ENCODE results near the gene TRPM1. TPM values are rescaled to one million over a fixed set of nuclear protein-coding genes. Genes with fewer than 3 reads are reported as not detected.

Gene TRPM1
- total RNA-seq, 2 donors from 2014 or later: not detected

- Histone ChIP-seq H3K4me3 (no peak overlapping the region), H3K9me3 (no peaks in the 10 kb centered on the region), H3K27me3 (replicated peaks; ENCODE audit: insufficient read depth) (no peaks in the 10 kb centered on the region), H3K36me3 (no peaks in the 10 kb centered on the region), H3K4me1 (ENCODE audit: control insufficient read depth in 1 of 2, low read depth in 2 of 2) (no peaks in the 10 kb centered on the region), H3K27ac (no peak overlapping the region)
- TF ChIP-seq, protein P1, sequence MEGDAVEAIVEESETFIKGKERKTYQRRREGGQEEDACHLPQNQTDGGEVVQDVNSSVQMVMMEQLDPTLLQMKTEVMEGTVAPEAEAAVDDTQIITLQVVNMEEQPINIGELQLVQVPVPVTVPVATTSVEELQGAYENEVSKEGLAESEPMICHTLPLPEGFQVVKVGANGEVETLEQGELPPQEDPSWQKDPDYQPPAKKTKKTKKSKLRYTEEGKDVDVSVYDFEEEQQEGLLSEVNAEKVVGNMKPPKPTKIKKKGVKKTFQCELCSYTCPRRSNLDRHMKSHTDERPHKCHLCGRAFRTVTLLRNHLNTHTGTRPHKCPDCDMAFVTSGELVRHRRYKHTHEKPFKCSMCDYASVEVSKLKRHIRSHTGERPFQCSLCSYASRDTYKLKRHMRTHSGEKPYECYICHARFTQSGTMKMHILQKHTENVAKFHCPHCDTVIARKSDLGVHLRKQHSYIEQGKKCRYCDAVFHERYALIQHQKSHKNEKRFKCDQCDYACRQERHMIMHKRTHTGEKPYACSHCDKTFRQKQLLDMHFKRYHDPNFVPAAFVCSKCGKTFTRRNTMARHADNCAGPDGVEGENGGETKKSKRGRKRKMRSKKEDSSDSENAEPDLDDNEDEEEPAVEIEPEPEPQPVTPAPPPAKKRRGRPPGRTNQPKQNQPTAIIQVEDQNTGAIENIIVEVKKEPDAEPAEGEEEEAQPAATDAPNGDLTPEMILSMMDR (IDR thresholded peaks at IDR 0.05): no peak
- ATAC-seq (ENCODE audit: insufficient number of reproducible peaks, low FRiP score, low read depth): no peak
- no peak for DNase-seq (ENCODE audit: low spot score)
These were observed 3.0 kb downstream of the TRPM1 start for GRCh38 chr15:31098491-31098917.

DNA sequence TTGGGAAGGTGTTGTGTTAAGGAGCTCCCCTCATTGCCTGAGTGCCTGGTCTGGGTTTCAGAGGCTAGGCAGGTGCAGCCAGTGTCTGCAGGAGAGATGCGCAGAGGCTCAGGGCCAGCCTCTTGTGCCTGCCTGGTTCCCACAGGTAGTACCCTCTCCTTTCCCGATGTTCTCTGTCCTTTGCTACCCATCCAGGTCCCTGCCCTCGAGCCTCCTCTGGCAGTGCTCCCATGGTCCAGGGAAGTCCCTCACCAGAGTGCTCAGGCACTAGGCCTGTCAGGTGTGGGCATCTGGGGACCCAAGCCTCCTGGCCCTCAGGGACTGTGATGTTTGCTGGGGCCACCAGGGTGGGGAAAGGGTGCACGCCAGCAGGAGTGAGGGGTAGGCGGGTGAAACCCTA, 5.0 kb downstream of the TRPM1 start:
- Histone ChIP-seq H3K27me3 (replicated peaks; ENCODE audit: insufficient read depth) (no peaks in the 10 kb centered on the region), H3K27ac (no peak overlapping the region), H3K9me3 (no peaks in the 10 kb centered on the region), H3K4me1 (ENCODE audit: control insufficient read depth in 1 of 2, low read depth in 2 of 2) (no peaks in the 10 kb centered on the region), H3K36me3 (no peaks in the 10 kb centered on the region), H3K4me3 (no peak overlapping the region)
- DNase-seq (ENCODE audit: low spot score): no peak
- ATAC-seq (ENCODE audit: insufficient number of reproducible peaks, low FRiP score, low read depth): no peak
- TF ChIP-seq, protein P1 (IDR thresholded peaks at IDR 0.05): no peak

DNA sequence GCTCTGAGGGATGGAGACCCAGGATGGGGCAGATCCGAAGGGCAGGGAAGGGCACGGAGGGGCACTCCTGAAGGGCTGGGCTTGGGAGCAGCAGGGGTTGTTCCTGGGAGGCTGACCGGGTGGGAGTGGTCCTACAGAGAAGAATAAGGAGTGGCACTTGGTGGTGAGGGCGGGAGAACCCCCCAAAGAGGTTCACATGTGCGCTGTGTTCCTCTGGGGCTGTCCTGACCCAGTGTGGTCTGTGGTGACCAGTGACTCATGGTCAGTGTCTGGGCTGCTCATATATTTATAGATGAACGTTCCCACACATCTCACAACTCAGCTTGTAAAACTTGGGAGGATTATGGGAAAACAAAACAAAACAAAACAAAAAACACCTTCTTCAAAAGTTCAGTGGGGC, 10.0 kb downstream of the TRPM1 start:
- H3K27me3 ChIP-seq (replicated peaks; ENCODE audit: insufficient read depth): no peaks in the 10 kb centered on the region
- DNase-seq (ENCODE audit: low spot score): no peak
- TF ChIP-seq, protein P1 (IDR thresholded peaks at IDR 0.05): no peak
- no peak overlapping the region for H3K27ac ChIP-seq
- no peaks in the 10 kb centered on the region for H3K36me3 ChIP-seq
- ATAC-seq (ENCODE audit: insufficient number of reproducible peaks, low FRiP score, low read depth): no peak
- no peak overlapping the region for H3K4me3 ChIP-seq
- H3K9me3 ChIP-seq: no peaks in the 10 kb centered on the region
- H3K4me1 ChIP-seq (ENCODE audit: control insufficient read depth in 1 of 2, low read depth in 2 of 2): no peaks in the 10 kb centered on the region

DNA sequence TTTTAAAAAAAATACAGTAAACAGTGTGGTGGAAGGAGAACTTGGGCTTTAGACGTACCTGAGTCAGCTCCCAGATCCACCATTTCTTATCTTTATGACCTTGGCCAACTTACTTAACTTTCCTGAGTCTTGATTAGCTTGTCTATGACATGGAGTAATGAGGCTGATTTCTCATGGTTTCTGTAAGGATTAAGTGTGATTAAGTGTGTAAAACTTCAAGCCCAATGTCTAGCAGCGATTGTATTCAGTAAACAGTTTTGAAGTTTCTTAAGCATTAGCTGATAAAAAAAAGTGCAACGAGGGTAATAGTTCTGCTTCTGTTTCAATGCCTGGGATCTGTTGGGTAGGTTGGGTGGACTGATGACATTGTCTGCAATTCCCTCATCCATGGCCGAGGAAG, 10.8 kb downstream of the TRPM1 start:
- TF ChIP-seq, protein P1 (IDR thresholded peaks at IDR 0.05): no peak
- H3K27me3 ChIP-seq (replicated peaks; ENCODE audit: insufficient read depth): no peaks in the 10 kb centered on the region
- H3K36me3 ChIP-seq: no peaks in the 10 kb centered on the region
- H3K9me3 ChIP-seq: no peaks in the 10 kb centered on the region
- no peak overlapping the region for H3K4me3 ChIP-seq
- ATAC-seq (ENCODE audit: insufficient number of reproducible peaks, low FRiP score, low read depth): no peak
- no peaks in the 10 kb centered on the region for H3K4me1 ChIP-seq (ENCODE audit: control insufficient read depth in 1 of 2, low read depth in 2 of 2)
- no peak overlapping the region for H3K27ac ChIP-seq
- DNase-seq (ENCODE audit: low spot score): no peak

DNA sequence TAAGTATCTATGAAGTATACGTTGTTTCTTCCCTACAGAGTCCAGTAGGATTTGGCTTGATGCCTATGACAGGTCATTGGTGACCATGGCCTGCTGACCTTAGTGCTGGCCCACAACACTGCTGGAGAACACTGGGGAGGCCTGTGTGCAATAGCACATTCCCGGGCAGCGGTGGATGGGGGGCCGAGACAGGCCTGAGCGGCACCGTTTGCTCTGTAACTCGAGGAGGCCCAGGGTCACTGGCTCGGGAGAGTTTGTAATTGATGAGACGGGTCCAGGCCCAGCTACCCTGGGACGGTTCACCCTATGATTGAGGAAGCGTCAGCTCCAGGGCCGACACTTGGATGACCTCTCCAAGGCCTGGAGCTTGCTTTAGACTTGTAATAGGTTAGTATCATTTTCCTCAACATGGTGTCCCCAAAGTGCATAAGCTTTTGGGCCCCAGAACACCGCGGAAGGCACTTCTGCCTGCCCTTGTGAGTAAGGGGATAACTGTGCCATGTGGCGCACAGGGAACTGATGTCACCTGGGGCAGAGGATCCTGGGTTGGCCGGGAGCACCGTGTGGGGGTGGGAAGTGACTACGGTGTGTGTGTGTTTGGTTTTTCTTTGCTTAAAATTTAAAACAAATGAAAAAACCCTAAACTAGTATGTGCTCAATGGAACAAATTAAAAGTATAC, 12.0 kb downstream of the TRPM1 start:
- TF ChIP-seq, protein P1 (IDR thresholded peaks at IDR 0.05): no peak
- Histone ChIP-seq H3K36me3 (no peaks in the 10 kb centered on the region), H3K27me3 (replicated peaks; ENCODE audit: insufficient read depth) (no peaks in the 10 kb centered on the region), H3K4me3 (no peak overlapping the region), H3K9me3 (no peaks in the 10 kb centered on the region), H3K4me1 (ENCODE audit: control insufficient read depth in 1 of 2, low read depth in 2 of 2) (no peaks in the 10 kb centered on the region), H3K27ac (no peak overlapping the region)
- DNase-seq (ENCODE audit: low spot score) (no peak), ATAC-seq (ENCODE audit: insufficient number of reproducible peaks, low FRiP score, low read depth) (no peak)

All from thoracic aorta (tissue), 2 donors.